ENCODE results near the gene BMPR2. TPM values are rescaled to one million over a fixed set of nuclear protein-coding genes. Genes with fewer than 3 reads are reported as not detected.
"Not testable (repeated sequence)": the region's sequence is repeated elsewhere in the genome, so short reads cannot be mapped to it uniquely, and the experiment has no call there.

The BMPR2 gene
- total RNA-seq, 1 donor from 2014 or later: 74.6 TPM

DNA sequence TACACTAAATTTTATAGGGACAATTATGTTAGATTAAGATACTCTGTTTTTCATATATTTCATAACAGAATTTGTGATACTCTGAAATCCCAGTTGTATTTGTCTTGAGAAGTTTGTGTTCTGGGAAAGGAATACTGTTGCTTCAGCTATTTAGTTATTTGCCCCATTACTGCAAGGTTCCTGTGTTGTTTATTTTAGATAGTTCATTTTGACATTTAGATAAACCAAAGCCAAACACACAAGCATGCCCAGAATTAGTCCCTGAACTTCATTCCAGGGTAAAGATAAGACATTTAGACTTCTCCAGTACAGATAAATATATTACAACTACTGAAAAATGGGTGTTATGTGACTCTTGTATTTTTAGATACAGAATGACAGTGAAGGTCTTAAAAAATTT, 74.7 kb downstream of the BMPR2 start:
- no peak for DNase-seq (ENCODE audit: low spot score)

DNA sequence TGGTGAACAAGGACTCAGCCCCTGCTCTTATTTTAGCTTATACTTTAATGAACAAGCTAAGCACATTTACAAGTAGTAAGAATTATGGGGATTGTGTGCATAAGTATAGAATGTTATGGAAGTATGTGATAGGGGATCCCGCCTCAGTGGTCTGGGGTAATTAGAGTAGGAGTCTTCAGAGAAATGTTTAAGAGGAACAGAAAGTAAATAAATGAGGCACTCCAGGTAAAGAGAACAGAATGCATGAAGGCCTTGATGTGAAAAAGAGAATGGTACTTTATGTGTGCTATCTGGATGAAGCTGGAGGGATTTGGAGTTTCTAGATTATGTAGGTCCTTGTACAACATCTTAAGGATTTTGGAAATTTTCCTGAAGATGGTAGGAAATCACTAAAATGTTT, 76.6 kb downstream of the BMPR2 start:
- no peak for DNase-seq (ENCODE audit: low spot score)

DNA sequence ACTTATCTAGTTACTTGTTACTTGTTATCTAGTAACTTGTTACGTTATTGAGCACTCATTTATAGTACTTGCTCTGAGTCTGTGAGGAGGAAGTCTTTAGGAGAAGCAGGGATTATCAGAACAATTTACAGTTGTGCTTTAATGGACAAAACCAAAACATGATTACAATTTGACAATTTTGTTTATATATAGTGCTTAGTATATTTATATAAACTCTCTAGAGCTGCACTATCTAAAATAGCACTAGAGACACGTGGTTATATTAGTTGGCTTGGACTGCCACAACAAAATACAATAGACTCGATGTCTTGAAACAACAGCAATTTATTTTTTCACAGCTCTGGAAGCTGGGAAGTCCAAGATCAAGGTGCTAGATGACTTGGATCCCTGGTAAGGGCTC, 78.4 kb downstream of the BMPR2 start:
- DNase-seq (ENCODE audit: low spot score): no peak

DNA sequence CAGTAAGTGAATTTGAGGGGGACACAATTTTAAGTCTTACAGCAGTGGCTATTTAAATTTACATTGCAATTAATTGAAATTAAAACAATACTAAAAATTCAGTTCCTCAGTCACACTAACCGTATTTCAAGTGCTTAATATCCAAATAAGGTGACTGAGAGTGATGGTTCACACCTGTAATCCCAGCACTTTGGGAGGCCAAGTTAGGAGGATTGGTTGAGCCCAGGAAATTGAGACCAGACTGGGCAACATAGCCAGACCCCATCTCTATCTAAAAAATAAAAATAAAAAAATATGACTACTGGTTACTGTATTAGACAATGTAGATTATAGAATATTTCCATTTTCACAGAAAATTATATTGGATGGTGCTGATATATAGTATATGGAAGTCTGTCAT, 79.0 kb downstream of the BMPR2 start:
- no peak for DNase-seq (ENCODE audit: low spot score)

DNA sequence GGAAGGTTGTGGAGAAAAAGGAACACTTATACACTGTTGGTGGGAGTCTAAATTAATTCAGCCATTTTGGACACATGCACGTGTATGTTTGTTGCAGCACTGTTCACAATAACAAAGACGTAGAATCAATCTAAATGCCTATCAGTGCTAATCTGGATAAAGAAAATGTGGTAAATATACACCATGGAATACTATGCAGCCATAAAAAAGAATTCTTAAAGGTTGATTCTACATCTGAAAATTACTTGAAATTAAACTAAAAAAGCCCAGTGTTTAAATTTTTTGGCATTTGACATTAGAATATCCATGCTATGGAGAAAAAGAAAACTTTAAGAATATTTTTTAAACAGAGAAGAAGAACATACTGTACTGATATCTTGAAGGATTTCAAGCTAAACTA, 84.0 kb downstream of the BMPR2 start:
- DNase-seq (ENCODE audit: low spot score): no peak

DNA sequence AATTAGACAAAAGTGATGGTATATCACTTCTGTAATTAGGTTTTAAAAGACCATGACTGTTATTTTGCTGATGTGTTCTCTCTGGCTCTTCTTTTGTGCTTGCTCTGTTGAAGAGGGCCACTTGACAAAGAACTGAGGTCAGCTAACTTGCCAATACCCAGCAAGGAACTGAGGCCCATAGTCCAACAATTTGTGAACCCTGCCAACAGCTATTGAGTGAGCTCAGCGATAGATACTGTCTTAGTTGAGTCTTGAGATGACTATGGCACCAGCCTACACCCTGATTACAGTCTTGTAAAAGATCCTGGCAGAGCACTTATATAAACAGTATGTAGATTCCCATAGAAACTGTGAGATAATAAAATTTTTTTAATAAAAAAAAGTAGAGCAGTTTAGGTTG, 103.0 kb downstream of the BMPR2 start:
- DNase-seq (ENCODE audit: low spot score): no peak

DNA sequence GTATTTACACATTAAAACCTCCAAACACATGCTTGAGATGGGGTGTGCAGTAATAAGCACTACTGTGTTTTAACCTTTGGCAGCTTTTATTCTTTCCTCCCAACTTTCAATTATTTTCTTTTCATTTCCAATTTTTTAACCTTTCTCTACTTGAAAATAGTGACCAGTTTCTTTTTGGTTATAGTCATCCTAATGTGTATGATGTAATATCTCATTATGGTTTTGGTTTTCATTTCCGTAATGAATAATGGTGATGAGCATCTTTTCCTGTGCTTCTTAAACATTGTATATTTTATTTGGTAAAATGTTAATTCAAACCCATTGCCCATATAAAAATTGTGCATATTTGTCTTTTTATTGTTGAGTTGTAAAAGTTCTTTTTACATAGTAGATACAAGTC, 103.5 kb downstream of the BMPR2 start:
- no peak for DNase-seq (ENCODE audit: low spot score)

DNA sequence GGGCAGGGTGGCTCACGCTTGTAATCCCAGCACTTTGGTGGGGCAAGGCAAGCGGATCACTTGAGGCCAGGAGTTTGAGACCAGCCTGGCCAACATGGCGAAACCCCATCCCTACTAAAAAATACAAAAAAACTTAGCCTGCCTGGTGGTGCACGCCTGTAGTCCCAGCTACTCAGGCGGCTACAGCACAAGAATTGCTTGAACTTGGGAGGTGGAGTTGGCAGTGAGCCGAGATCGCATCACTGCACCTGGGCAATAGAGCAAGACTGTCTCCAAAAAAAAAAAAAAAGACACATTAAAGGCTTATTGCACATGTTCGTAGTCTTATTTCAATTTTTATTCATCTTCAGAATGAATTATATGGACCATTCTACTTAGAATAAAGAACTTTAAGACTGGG, 110.2 kb downstream of the BMPR2 start:
- no peak for DNase-seq (ENCODE audit: low spot score)

DNA sequence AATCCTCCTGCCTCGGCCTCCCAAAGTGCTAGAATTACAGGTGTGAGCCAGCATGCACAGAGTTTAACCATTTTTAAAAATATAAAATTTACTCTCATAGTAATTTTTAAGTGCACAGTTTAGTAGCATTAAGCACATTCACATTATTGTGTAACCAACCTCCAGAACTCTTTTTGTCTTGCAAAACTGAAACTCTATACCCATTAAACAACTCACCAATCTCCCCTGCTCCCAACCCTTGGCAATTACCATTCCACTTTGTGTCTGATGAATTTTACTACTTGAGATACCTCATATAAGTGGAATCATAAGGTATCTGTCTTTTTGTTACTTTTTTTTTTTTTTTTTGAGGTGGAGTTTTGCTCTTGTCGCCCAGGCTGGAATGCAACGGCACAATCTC, 112.5 kb downstream of the BMPR2 start:
- DNase-seq (ENCODE audit: low spot score): no peak

DNA sequence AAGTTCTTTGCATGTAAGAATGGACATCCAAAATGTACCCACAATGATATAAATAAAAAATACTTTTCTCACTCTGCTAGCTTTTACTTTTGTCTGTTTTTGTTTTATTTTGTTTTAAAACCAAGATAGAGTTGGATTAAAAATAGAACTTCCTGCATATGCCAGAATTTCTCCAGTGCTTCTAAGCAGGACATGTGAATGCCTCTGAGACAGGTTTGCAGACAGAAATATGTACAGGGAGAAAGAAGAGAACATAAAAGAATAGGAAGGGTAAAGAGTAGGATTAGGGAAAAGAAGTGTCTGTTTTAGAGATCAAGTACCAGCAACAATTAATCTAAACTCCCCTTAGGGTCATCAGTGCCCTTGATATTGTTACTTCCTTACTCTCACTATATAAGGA, 114.4 kb downstream of the BMPR2 start:
- DNase-seq (ENCODE audit: low spot score): no peak

DNA sequence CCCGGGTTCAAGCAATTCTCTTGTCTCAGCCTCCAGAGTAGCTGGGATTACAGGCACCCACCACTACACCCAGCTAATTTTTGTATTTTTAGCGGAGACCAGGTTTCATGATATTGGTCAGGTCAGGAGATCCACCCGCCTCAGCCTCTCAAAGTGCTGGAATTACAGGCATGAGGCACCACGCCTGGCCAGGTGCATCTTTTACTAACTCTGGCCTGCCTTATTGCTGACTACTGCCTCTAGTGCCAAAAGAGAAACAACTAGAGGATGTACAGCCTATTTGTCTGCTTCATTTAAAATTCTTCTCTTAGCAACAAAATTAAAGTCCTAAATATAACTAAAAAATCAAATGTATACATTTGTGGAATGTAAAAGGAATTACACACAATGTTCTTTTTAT, 115.4 kb downstream of the BMPR2 start:
- DNase-seq (ENCODE audit: low spot score): no peak

DNA sequence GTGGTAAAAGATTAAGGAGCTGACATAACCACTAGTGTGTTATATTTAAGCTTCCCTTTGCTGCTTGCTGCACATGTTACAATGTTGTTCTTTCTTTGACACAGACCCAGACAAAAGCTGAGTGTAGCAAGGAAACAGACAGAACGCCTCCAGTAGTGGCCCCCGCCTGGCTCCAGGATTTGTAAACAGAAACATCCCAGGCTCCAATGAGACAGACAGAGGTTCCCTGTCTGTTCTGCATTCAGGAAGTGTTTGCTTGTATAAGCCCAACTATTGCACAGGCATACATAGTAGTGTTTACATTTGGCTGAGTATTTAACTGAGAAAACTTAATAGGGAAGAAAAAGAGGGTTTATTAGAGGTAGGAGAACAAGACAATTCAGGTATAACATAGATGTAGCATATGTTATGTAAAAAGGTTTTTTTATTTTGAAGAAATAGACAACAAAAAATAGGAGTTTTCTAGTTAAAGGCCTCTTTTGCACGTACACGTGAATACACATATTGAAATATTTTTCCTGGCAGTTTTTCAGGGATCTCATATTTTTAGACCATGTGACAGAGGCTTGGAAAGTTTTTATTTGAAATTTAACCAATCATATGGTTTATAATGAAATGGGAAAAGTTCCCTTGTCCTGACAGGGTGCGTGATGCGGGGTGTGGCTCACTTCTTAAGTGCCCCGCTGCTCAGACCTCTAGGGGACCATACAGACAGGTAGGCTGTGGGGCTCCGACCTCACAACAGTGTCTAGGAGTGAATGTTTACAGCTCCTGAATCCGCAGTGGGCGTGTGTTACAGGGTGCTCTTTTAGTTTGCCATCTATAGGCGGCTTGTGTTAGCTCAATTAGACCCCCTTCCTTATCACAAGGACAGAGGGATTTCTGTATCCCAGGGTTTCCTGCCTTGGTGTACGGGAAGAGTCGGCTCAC, 118.4 kb downstream of the BMPR2 start:
- no peak for DNase-seq (ENCODE audit: low spot score)

DNA sequence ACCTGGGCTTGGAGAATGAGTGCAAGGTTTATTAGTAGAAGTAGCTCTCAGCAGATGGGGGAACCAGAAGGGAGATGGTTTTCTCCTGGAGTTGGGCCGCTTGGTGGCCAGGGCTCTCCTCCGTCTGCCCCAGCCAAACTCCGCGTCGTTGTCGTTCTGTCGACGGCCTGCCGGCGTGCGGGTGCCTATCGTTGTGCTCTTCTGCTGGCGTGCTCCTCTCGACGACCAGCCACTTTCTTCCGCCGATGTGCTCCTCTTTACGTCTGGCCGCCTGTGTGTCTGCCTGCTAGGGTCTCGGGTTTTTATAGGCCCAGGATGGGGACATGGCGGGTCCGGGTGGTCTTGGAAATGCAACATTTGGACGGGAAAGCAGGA, 119.1 kb downstream of the BMPR2 start:
- no peak for DNase-seq (ENCODE audit: low spot score)

DNA sequence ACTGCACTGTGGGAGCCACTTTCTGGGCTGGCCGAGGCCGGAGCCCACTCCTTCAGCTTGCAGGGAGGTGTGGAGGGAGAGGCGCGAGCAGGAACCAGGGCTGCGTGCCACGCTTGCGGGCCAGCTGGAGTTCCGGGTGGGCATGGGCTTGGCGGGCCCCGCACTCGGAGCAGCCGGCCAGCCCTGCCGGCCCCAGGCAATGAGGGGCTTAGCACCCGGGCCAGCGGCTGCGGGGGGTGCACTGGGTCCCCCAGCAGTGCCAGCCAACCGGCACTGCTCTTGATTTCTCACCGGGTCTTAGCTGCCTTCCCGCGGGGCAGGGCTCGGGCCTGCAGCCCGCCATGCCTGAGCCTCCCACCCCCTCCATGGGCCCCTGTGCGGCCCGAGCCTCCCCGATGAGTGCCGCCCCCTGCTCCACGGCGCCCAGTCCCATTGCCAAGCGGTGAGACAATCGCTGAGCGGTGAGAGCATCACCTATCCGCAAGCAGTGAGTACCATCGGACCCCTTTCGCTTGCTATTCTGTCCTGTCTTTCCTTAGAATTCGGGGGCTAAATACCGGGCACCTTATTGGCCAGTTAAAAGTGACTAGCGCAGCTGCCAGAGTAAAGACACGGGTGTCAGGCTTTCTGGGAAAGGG, 120.8 kb downstream of the BMPR2 start:
- DNase-seq (ENCODE audit: low spot score): not testable (repeated sequence)

DNA sequence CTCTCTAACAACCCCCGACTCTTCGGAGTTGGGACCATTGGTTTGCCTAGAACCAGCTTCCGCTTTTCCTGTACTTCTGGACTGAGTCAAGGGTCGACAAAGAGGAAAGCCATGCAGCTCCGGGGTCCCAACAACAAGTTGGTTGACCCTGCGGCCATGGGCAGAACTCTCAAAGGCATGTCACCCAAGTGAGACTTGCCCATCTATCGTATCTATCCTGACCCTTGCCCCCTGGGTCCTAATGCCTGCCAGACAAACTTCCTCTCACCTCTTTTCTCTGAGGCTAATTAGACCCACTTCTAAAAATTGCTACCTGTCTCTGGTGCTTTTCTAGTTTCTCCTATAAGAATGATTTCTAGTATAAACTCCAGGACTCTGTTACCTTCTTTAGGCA, 121.3 kb downstream of the BMPR2 start:
- DNase-seq (ENCODE audit: low spot score): not testable (repeated sequence)

DNA sequence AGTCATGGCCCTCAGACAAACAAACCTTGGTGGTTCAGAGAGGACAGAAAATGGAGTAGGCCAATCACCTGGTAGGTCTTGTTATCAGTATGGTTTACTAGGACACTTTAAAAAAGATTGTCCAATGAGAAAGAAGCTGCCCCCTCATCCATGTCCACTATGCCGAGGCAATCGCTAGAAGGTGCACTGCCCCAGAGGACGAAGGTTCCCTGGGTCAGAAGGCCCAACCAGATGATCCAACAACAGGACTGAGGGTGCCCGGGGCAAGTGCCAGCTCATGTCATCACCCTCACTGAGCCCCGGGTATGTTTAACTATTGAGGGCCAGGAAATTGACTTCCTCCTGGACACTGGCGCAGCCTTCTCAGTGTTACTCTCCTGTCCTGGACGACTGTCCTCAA, 123.7 kb downstream of the BMPR2 start:
- DNase-seq (ENCODE audit: low spot score): not testable (repeated sequence)

DNA sequence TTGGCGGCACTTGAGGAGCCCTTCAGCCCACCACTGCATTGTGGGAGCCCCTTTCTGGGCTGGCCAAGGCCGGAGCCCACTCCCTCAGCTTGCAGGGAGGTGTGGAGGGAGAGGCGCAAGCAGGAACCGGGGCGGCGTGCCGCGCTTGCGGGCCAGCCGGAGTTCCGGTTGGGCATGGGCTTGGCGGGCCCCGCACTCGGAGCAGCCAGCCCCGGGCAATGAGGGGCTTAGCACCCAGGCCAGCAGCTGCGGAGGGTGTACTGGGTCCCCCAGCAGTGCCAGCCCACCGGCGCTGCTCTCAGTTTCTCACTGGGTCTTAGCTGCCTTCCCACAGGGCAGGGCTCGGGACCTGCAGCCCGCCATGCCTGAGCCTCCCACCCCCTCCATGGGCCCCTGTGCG, 127.1 kb downstream of the BMPR2 start:
- not testable (repeated sequence) for DNase-seq (ENCODE audit: low spot score)

DNA sequence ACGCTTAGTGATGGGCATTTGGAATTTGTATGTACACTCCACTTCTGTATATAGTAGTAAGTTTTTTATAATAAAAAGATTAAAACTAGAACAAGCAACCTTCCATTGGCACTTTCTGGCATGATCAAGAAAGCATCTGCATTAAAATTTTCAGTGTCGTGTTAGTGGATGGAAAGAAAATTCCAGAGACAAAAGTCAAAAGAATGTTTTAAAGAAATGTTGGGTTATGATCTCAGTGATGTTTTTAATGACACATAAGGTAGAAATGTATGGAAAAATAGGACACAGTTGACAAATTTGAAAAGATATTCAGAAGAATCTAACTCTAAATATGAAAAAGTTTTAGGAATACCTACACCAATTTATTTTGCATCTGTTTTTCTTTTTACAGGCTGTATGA, 132.6 kb downstream of the BMPR2 start:
- DNase-seq (ENCODE audit: low spot score): no peak

DNA sequence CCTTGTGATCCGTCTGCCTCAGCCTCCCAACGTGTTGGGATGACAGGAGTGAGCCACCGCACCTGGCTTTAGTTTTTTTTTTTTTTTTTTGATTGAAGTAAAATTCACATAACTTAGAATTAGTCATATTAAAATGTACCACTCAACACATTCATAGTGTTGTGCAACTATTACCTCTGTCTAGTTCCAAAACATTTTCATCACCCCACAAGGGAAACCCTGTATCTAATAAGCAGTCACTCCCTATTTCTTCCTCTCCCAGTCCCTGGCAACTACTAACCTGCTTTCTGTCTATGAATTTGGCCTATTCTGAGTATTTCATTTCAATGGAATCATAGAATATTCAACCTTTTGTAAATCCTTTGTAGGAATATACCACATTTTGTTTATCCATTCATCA, 134.8 kb downstream of the BMPR2 start:
- no peak for DNase-seq (ENCODE audit: low spot score)

DNA sequence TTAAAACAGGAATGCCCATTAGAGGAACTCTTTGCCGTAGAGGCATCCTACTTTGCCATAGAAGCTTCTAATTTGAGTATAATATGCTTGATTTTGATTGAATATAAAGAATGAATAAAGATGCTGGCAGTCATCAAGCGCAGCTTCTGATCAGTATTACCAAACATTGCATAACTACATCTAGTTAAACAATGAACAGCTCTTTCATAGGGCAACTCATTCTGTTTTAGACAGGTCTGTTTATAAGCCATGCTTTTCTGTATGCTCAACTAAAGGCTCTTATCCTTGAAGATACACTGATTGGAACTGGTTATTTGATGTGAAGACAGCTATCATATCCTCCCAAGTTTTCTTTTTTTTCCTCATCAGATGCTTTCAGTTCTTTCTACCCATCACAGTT, 136.0 kb downstream of the BMPR2 start:
- DNase-seq (ENCODE audit: low spot score): no peak

DNA sequence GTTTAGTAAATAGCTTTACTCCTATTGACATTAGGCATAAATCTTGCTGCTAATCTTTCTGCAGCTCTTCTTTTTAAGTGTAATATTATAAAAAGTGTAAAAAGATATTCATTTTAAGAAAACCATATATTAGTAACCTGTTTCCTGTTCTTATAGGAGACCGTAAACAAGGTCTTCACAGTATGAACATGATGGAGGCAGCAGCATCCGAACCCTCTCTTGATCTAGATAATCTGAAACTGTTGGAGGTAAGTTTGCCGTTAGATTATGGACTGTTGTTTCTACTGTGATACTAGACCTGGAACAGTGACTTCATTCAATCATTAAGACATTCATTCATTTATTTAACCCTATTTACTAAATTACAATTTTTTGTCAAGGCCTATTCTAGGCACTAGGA, 138.6 kb downstream of the BMPR2 start:
- no peak for DNase-seq (ENCODE audit: low spot score)

DNA sequence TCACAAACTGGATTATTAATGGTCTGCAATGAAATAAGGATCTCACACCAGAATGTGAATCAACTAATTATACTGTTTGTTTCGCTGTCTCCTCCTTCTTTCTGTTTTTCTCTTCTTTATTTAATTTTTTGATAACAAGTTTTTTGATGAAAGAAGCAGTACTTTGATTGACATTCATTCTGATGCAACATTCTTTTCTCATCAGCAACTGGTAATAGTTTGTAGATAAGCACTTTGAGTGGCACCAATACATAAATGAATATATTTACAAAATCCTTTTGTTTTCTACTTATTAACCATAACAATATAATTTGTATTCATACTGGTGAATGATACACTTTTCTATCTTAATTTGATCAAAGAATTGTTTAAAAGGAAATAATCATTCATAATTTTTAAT, 143.3 kb downstream of the BMPR2 start:
- DNase-seq (ENCODE audit: low spot score): no peak

DNA sequence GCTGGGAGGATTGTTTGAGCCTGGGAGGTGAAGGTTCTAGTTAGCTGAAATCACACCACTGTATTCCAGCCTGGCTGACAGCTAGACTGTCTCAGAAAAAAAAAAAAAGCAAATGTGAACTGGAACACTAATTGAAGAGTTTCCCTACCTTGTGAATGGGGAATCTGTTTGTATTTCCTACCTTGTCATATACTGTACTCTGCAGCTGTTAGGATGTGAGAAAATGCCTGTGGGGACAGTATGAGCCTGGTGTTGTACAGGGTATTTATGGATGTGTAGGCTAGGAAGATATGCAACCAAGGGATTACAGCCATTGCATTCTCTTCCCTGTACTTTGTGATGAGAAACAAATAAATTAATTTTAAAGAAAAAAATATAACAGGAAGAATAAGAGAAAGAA, 145.3 kb downstream of the BMPR2 start:
- DNase-seq (ENCODE audit: low spot score): no peak

DNA sequence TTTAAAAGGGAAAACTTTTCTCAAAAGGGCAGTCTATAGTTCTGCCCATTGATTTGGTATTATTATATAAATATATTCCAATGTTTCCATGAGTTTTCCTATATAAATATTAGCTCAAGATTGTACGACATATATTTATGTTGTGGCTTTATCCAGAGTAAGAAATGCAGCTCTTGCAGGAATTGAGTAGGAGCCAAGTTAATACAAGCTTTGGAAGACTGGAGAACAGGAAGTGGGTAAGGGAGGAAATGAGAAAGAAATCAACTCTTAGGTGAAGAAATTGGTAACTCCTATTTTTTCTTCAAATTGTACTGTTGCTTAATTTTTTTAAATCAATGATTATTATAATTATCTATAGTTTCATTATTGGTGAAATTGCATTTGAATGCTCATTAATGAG, 153.3 kb downstream of the BMPR2 start:
- no peak for DNase-seq (ENCODE audit: low spot score)

Measured in ureter (tissue), 1 donor.